AG04449 (cell line): ENCODE data around the gene ENAH.
"Not testable (repeated sequence)": the region's sequence is repeated elsewhere in the genome, so short reads cannot be mapped to it uniquely, and the experiment has no call there.

Experiments
- CTCF ChIA-PET: fragments of 350-600 bp; formaldehyde crosslinking; extraction: SDS; loops from one replicate; lab custom pipeline; 2021; ENCODE audit warnings: antibody characterized with exemption; lab: Yijun Ruan, JAX
- POLR2A ChIA-PET: fragments of 400-600, 350-600 bp; formaldehyde crosslinking; extraction: SDS; loops from one replicate; lab custom pipeline; 2020; ENCODE audit warnings: antibody characterized with exemption, inconsistent platforms; lab: Yijun Ruan, JAX
- DNase-seq: peaks from one replicate; pipeline ENCODE4 v3.0.0-alpha.2; 2010; ENCODE audit warnings: low read depth, low spot score
- H3K4me3 ChIP-seq: 2 replicates; pipeline ENCODE4 v1.5.1; 2011; ENCODE audit warnings: low read depth, mild to moderate bottlenecking, control low read depth, low read length
- CTCF ChIP-seq: IDR thresholded peaks from one replicate; pipeline ENCODE4 v1.5.1; 2011; ENCODE audit warnings: mild to moderate bottlenecking, moderate library complexity, low read length, control low read depth, inconsistent platforms; ENCODE audit not compliant: insufficient read depth; ENCODE audit errors: missing control alignments

The ENAH gene

GRCh38 chr1:225644666-225645065 is 8.3 kb downstream of the ENAH start:
- H3K4me3 ChIP-seq, result no peak overlapping the region
- TF ChIP-seq CTCF, result no peak
- ChIA-PET POLR2A (interaction anchor here (0.8 kb wide), 1 partner anchor 9 kb away, joined by 5 read pairs; the partner anchor contains the start of gene ENAH), CTCF (interaction anchor here (1.3 kb wide), 2 partner anchors 128 to 133 kb away, joined by 4 to 5 read pairs; partner anchors contain the start of gene SRP9)
- no peak for DNase-seq

GRCh38 chr1:225642177-225642576 is 10.7 kb downstream of the ENAH start:
- ChIA-PET CTCF (interaction anchor here (1.4 kb wide), 2 partner anchors 135 to 167 kb away, joined by 4 read pairs; partner anchors contain the start of gene SRP9), POLR2A (no interaction called here)
- TF ChIP-seq CTCF, result no peak
- H3K4me3 ChIP-seq, result no peak overlapping the region
- DNase-seq, result no peak

- no peak for TF ChIP-seq CTCF
- POLR2A ChIA-PET, result no interaction called here
- CTCF ChIA-PET, result interaction anchor here (1.4 to 1.6 kb wide), 2 partner anchors 11 to 133 kb away, joined by 3 to 5 read pairs; no protein-coding TSS in a partner anchor
- H3K4me3 ChIP-seq, result no peak overlapping the region
- no peak for DNase-seq
Observed at GRCh38 chr1:225638853-225639252, 14.1 kb downstream of the ENAH start.

- ChIA-PET POLR2A (no interaction called here), CTCF (interaction anchor here (0.9 to 1.6 kb wide), 4 partner anchors 10 to 136 kb away, joined by 3 to 5 read pairs (median 4); no protein-coding TSS in a partner anchor)
- no peak overlapping the region for H3K4me3 ChIP-seq
- no peak for TF ChIP-seq CTCF
- no peak for DNase-seq
Observed at GRCh38 chr1:225637651-225638199, 15.2 kb downstream of the ENAH start.

- CTCF ChIA-PET, result interaction anchor here (0.7 to 1.6 kb wide), 4 partner anchors 11 to 137 kb away, joined by 3 read pairs; no protein-coding TSS in a partner anchor
- DNase-seq, POLR2A ChIA-PET, H3K4me3 ChIP-seq: not testable (repeated sequence)
Observed at GRCh38 chr1:225636992-225637391, 15.9 kb downstream of the ENAH start.

- POLR2A ChIA-PET, result no interaction called here
- peak; percentile 16 for DNase-seq
- no peak overlapping the region for H3K4me3 ChIP-seq
- CTCF ChIA-PET, result no interaction called here
- TF ChIP-seq CTCF, result no peak
Observed at GRCh38 chr1:225635649-225636048, 17.3 kb downstream of the ENAH start.

GRCh38 chr1:225632836-225633235 is 20.1 kb downstream of the ENAH start:
- POLR2A ChIA-PET, CTCF ChIA-PET, H3K4me3 ChIP-seq, DNase-seq: not testable (repeated sequence)
